NCI-H146 treated with DMSO at 0.1 percent for 48 hours (cell line): ENCODE measurements around the gene MARK2.

ENCODE experiments used
- DNase-seq: peaks from one replicate; lab custom pipeline; 2025; ENCODE audit not compliant: unreplicated experiment; lab: John Stamatoyannopoulos, UW

The MARK2 gene

GRCh38 chr11:63829823-63830489 lies 9.0 kb upstream of the MARK2 start:
- DNase-seq, result no peak

DNA sequence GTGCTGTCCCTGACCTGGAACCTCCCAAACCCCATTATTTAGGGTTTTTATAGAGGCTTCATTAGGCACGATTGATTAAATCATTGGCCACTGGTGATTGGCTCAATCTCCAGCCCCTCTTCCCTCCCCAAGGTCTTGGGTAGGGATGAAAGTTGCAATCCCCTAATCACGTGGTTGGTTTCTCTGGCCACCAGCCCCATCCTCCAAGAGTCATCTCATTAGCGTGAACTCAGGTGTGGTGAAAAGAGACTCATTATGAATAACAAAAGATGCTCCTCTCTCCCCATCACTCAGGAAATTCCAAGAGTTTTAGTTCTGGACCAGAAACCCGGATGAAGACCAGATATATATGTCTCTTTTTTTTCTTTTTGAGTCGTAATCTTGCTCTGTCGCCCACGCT lies 7.6 kb upstream of the MARK2 start:
- DNase-seq, result no peak

DNA sequence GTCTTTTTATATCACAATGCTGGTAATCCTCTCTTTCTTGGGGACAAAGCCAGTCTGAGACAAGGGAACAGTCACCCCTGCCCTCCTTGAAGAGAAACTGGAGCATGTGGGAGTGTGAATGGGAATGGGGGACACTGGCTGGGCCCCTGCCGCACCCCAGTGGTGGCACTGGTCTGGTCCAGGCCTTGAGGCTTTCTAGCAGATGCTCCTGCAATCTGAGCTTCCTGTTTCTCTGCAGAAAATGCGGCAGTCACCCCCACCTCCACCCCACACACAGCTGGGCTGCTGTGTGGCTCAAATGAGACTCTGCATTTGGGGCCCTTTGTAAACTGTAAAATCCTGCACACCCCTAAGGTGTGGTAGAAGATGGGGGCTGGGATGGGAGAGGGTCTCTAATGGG lies 6.6 kb upstream of the MARK2 start:
- DNase-seq, result no peak

GRCh38 chr11:63833048-63833447 lies 5.9 kb upstream of the MARK2 start:
- DNase-seq, result no peak

DNA sequence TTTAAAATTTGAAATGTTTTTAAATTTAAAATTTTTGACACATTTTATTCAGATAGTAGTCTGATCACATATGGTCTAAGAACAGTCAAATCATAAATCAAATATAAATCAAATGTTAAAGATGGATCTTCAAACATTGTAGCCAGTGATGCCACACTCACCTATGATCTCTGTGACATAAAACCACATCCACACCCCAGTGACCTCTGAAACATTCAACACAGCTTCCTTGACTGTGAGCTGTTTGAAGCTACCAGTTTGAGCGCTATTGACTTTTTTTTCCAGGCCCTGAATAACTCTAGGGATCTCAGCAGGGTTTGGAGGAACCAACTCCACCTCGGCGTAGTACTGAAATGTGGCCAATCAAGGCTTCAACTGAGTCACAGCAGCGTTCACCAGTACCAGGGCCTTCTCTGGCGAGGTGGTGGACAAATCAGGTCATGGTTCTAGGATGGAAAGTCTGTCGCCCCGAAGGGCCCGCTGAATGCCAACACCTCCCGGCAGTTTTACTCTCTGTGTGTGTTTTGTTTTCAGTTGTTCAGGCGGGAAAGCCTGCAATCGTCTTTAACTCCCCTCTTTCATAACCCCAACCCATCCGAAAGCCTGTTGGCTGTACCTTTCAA lies 4.3 kb upstream of the MARK2 start:
- no peak for DNase-seq

GRCh38 chr11:63835158-63835545 lies 3.8 kb upstream of the MARK2 start:
- DNase-seq, result no peak

DNA sequence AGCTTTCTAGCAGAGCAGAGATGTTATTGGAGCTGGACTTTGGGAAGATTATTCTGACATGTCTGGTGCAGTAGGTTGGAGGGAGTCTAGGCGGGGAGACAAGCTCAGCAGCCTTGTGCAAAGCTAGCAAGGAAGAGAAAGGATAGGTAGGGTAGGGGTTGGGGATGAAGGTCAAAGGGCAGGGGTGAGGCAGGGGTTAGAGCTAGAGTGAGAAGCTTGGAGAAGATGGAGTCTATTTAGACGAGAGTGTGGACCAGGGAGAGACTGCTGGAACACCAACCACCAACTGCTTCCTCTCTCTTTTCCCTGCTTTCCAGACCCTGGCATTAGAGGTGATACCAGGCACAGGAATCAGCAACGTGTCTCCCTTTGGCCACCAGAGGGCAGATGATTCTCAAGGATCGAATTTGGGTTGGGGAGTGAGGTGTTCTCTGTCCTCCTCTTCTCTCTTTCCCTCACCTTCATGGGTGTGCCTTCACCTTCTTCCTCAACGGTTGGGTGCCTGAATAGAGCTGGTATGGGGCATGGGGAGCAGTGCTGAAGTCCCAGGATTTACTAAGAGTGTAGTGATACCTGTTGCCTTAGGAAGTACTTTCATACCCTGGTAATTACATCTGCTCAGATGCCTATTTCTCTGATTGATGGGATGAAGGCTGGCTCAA lies 1.8 kb upstream of the MARK2 start:
- DNase-seq, result peak; percentile 73

GRCh38 chr11:63837739-63838138 lies 1.2 kb upstream of the MARK2 start:
- DNase-seq, result no peak

- DNase-seq, result no peak
Observed at GRCh38 chr11:63838150-63838677, 696 bp upstream of the MARK2 start.

DNA sequence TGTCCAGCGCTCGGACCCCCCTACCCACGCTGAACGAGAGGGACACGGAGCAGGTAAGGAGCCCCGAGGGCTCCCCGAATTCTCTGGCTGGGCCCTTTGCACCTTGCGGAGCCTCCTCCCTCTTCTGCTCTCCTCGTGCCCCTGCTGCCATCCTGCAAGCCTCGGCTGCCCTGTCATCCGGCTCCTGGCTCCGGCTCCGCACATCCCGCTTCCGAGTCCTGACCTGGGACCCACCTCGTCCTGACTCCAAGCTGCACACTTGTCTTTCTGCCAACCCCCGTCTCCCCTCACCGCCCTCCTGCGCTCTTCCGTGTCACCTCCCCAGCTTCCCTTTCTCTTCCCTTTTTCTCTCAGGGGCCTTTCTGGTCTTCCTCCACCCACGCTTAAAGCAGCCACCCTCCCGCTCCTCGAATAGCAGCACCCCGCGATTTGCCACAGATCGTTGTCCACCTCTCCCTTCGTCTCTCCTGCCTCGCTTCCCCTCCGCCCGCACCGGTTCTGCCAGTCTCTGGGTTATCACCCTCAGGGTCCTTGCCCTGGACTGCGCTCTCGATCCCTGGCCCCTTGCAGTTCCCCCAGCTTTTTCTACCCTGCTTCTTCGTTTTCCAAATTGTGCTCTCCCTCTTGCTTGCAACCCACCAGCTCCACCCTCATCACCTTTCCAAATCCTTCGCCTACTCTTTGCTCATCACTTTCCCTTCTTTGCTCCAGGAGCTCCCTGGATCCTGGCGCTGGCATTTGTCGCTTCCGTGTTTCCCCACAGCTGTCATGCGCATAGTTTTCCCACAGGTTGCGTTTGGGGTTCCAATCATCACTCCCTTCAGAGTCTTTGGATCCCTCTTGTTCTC lies 822 bp downstream of the MARK2 start:
- no peak for DNase-seq

DNA sequence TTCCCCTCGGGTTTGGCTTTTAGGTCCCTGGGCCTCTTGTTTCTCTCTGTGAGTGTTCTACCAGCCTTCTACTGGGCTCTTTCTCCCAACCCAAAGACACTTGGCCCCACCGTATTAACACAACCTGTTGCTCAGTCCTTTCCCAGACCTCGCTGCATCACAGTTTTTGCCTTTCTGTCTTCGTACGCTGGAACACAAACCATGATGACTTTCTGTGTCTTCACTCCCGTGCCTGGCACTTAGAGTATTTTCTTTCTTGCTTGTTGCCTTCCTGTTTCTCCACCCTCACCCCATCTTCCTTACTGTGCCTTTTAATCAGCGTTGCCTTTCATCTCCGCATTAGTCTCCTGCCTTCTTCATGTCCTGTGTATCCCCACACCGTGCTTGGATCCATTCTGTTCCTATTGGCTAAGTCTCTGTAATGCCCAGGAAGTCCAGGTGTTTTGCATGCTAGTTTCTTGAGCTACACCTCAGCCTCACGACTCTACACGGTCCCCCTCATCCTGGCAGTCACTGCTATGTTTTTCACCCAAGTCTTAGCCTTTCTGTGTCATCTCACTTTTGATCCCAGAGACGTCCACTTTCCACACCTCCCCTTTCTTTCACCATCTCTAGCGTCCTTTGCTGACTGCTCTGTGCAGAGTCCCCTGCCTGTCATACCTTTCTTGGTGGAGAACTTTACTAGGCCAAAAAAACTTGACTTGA lies 1.6 kb downstream of the MARK2 start:
- DNase-seq, result no peak

GRCh38 chr11:63841554-63841953 lies 2.6 kb downstream of the MARK2 start:
- no peak for DNase-seq

- no peak for DNase-seq
Observed at GRCh38 chr11:63843041-63843440, 4.1 kb downstream of the MARK2 start.

DNA sequence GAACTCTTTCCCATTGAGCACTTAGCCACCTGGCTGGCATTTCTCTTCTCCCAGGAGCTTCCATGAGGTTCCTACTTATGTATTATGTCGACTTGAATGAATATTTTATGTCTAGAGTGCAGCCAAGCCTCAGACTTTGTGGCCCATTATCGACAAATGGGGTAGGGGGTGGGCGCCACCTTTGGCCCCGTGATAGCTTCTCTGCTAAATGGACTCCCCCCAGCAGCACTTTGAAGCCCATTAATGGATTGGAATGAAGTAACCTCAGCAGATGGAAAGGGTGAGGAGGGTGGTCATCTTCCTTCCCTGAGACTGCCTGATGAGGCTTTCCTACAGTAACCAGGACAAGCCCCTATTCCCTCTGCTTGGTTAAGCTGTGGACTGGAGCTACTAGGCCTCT lies 5.9 kb downstream of the MARK2 start:
- no peak for DNase-seq

DNA sequence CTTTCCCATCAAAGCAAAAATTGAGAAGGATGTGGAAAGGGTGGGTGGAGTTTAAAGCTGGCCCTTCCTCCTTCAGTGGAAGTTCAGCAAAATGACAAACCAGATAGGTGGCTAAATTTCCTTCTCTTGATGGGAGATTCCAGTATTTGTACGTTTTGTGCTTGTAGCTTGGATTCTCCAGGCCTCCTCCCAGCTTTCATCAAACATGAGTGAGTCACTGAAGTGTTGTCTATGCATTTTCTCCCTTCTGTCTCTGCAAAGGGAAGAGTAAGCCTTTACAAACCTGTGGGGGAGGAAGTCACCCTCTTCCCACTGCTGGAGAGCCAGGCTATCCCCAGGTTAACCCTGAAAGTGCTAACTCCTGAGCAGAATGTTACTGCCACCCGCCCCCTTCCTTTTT lies 6.4 kb downstream of the MARK2 start:
- no peak for DNase-seq

GRCh38 chr11:63845911-63846310 lies 7.0 kb downstream of the MARK2 start:
- no peak for DNase-seq

DNA sequence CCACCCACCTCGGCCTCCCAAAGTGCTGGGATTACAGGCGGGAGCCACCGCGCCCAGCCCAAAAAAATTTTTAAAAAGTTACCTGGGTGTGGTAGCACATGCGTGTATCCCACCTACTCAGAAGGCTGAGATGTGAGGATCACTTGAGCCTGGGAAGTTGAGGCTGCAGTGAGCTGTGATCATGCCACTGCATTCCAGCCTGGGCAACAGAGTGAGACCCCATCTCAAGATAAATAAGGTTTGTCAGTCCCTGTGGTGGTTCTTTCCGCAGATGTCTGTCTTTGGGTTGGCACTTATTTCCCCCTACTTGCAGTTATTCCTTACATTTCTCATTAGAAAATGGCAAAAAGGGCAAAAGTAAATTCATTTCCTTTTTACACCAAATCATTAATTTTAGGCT lies 8.0 kb downstream of the MARK2 start:
- no peak for DNase-seq

DNA sequence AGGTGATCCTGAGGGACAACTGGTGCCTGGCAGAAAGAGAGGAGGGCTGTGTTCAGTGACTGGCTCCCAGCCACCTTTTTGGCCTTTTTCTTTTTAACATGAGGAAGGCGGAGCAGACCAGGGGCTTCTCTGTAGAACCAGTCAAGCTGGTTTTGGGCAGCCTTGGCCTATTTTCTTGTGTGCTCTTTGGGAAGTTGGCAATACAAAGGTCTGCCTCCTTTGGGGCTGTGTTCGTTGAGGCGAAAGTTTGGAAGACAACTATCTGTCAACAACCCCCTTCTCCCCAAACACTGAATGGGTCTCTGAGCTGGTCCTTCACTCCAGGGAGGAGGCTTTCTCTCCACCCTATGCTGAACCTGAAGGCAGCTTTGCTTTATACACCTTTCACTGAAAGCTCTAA lies 8.5 kb downstream of the MARK2 start:
- no peak for DNase-seq

GRCh38 chr11:63849691-63850090 lies 10.8 kb downstream of the MARK2 start:
- no peak for DNase-seq

DNA sequence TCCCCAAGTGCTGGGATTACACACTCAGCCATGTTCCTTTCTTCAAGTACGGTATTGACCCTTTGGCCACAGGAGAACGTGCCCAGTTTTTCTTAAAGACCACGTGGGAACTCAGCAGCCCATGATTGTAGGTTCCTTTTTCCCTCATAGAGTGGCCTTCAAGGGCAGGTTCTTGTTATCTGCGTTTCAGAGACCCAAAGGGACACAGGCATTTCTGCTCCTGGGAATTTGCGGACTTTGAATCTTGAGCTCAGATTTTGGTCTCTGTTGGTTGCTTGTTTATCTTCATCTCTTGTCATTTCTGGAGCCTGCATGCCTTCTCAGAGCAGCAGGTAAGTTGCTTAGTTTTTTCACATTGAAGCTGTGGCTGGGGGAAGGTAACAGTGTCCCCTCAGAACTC lies 12.0 kb downstream of the MARK2 start:
- DNase-seq, result no peak

DNA sequence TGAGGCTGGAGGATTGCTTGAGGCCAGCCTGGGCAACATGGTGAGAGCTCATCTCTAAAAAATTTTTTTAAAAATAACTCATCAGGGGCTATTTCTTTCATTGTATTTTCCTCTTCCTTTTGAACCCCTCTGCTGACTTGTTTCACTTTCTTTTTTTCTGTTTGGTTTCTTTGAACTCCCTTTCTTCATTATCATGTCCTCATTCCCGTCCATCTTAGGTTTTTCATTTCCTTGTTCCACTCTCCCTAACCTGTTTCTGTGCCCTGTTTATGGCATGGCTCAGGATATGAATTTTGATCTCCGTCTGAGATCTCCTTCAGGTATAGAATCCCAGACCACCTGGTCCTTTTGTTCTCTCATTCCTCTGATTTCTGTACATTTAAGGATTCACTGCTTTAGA lies 12.5 kb downstream of the MARK2 start:
- DNase-seq, result no peak
